Loucy (cell line): Measurements from ENCODE around the gene OR4K2.

Experiments used
- H2AFZ ChIP-seq: fragments of 200-600 bp; sonication (generic); 2 replicates; pipeline ENCODE4 v1.6.0; 2016; ENCODE audit warnings: antibody characterized with exemption, mild to moderate bottlenecking, low read length, moderate library complexity
- H3F3A ChIP-seq: fragments of 200-600 bp; 2 replicates; pipeline ENCODE4 v1.6.0; 2016; ENCODE audit warnings: antibody characterized with exemption, low read depth, mild to moderate bottlenecking
- H3K27me3 ChIP-seq: fragments of 200-600 bp; sonication (generic); 2 replicates; pipeline ENCODE4 v1.6.1; 2014; ENCODE audit warnings: low read length, mild to moderate bottlenecking; ENCODE audit not compliant: insufficient read depth, poor library complexity, severe bottlenecking
- H3K36me3 ChIP-seq: fragments of 200-600 bp; sonication (generic); 2 replicates; pipeline ENCODE4 v1.6.1; 2016; ENCODE audit warnings: low read length; ENCODE audit not compliant: insufficient read depth
- H3K4me1 ChIP-seq: fragments of 200-600 bp; sonication (generic); 2 replicates; pipeline ENCODE4 v1.5.1; 2014; ENCODE audit warnings: low read length, mild to moderate bottlenecking; ENCODE audit not compliant: insufficient read depth, poor library complexity, severe bottlenecking
- H3K4me2 ChIP-seq: fragments of 200-600 bp; sonication (generic); 2 replicates; pipeline ENCODE4 v1.6.0; 2014; ENCODE audit warnings: antibody characterized with exemption, low read length, low read depth, mild to moderate bottlenecking; ENCODE audit not compliant: poor library complexity, severe bottlenecking
- H3K4me3 ChIP-seq: fragments of 200-600 bp; sonication (generic); 2 replicates; pipeline ENCODE4 v1.5.1; 2014; ENCODE audit warnings: low read length, mild to moderate bottlenecking, mixed read lengths; ENCODE audit not compliant: poor library complexity, severe bottlenecking
- H3K79me2 ChIP-seq: fragments of 200-600 bp; sonication (generic); 2 replicates; pipeline ENCODE4 v1.6.1; 2014; ENCODE audit warnings: low read length; ENCODE audit not compliant: insufficient read depth
- H3K9ac ChIP-seq: fragments of 200-600 bp; sonication (generic); 2 replicates; pipeline ENCODE4 v1.6.0; 2014; ENCODE audit warnings: mild to moderate bottlenecking, low read depth, low read length, moderate library complexity; ENCODE audit not compliant: poor library complexity, severe bottlenecking
- H3K9me2 ChIP-seq: fragments of 200-600 bp; sonication (generic); replicated peaks from 2 replicates; pipeline ENCODE4 v1.6.1; 2016; ENCODE audit warnings: low read depth, low read length, mixed read lengths
- H3K9me3 ChIP-seq: fragments of 200-600 bp; sonication (generic); 2 replicates; pipeline ENCODE4 v1.6.1; 2014; ENCODE audit warnings: mild to moderate bottlenecking, antibody characterized with exemption, low read length, low read depth; ENCODE audit not compliant: insufficient read depth
- H4K20me1 ChIP-seq: fragments of 200-600 bp; sonication (generic); 2 replicates; pipeline ENCODE4 v1.6.0; 2014; ENCODE audit warnings: antibody characterized with exemption, low read length, mild to moderate bottlenecking; ENCODE audit not compliant: insufficient read depth, poor library complexity, severe bottlenecking
- CTCF ChIP-seq: fragments of 200-600 bp; sonication (generic); conservative IDR thresholded peaks from 2 replicates; pipeline ENCODE4 v1.5.1; 2014; ENCODE audit warnings: mild to moderate bottlenecking, antibody characterized with exemption, low read length
- EZH2phosphoT487 ChIP-seq: fragments of 200-600 bp; IDR thresholded peaks from 2 replicates; pipeline ENCODE4 v1.6.1; 2018; ENCODE audit warnings: antibody characterized with exemption, mild to moderate bottlenecking, moderate library complexity, borderline replicate concordance

The OR4K2 gene

GRCh38 chr14:19920021-19920657, 45.2 kb downstream of the OR4K2 start, which contains the start of gene OR4K5:
OR4K5 (plus strand) TSS chr14:19920607; CDS start chr14:19920607, 0 bp downstream.
- TF ChIP-seq EZH2phosphoT487: no peak
- no peak for TF ChIP-seq CTCF
- Histone ChIP-seq H3K9me3 (no peaks in the 10 kb centered on the region), H3K4me3 (no peak within 1 kb of the TSS), H3K4me2 (no peak within 1 kb of the TSS), H3K27me3 (no peaks in the 10 kb centered on the region), H3F3A (no peaks in the 10 kb centered on the region), H3K9ac (no peak within 1 kb of the TSS), H4K20me1 (no peaks in the 10 kb centered on the region), H2AFZ (no peak within 1 kb of the TSS), H3K79me2 (no peaks in the 10 kb centered on the region), H3K9me2 (no peaks in the 10 kb centered on the region), H3K4me1 (no peaks in the 10 kb centered on the region), H3K36me3 (no peaks in the 10 kb centered on the region)

- Histone ChIP-seq H2AFZ (no peak within 1 kb of the TSS), H3K4me1 (no peaks in the 10 kb centered on the region), H3K36me3 (no peaks in the 10 kb centered on the region), H3K27me3 (no peaks in the 10 kb centered on the region), H3F3A (no peaks in the 10 kb centered on the region), H3K79me2 (no peaks in the 10 kb centered on the region), H3K4me2 (no peak within 1 kb of the TSS), H3K9me3 (no peaks in the 10 kb centered on the region), H3K4me3 (no peak within 1 kb of the TSS), H3K9me2 (no peaks in the 10 kb centered on the region), H3K9ac (no peak within 1 kb of the TSS), H4K20me1 (no peaks in the 10 kb centered on the region)
- no peak for TF ChIP-seq CTCF
- no peak for TF ChIP-seq EZH2phosphoT487
Observed at GRCh38 chr14:19930617-19931016, 55.7 kb downstream of the OR4K2 start, which contains the start of gene OR4K1. OR4K1 (plus strand) TSS chr14:19930917; CDS start chr14:19935667, 4,750 bp downstream.
